Effector memory CD4-positive, alpha-beta T cell (primary cell): Measurements from ENCODE around the gene ARSG.
"Not testable (repeated sequence)": the region's sequence is repeated elsewhere in the genome, so short reads cannot be mapped to it uniquely, and the experiment has no call there.

Experiments
- DNase-seq, 3 donors: peaks; one replicate each; pipeline ENCODE4 v3.0.0-alpha.2; 2020
- H3K27ac ChIP-seq: 2 replicates; pipeline ENCODE4 v1.7.0; 2013; ENCODE audit warnings: mild to moderate bottlenecking, low read length, moderate library complexity; ENCODE audit not compliant: insufficient read depth, poor library complexity, severe bottlenecking
- H3K27me3 ChIP-seq: replicated peaks from 2 replicates; pipeline ENCODE4 v1.7.0; 2013; ENCODE audit warnings: mild to moderate bottlenecking, low read length; ENCODE audit not compliant: insufficient read depth, control insufficient read depth, poor library complexity, severe bottlenecking
- H3K36me3 ChIP-seq: 2 replicates; pipeline ENCODE4 v1.7.0; 2013; ENCODE audit warnings: mild to moderate bottlenecking, low read length, moderate library complexity; ENCODE audit not compliant: control insufficient read depth, insufficient read depth
- H3K4me1 ChIP-seq: 2 replicates; pipeline ENCODE4 v1.7.0; 2013; ENCODE audit warnings: low read length, mild to moderate bottlenecking; ENCODE audit not compliant: control insufficient read depth, insufficient read depth, poor library complexity, severe bottlenecking
- H3K4me3 ChIP-seq: 2 replicates; pipeline ENCODE4 v1.7.0; 2013; ENCODE audit warnings: low read length, low read depth, mild to moderate bottlenecking; ENCODE audit not compliant: insufficient read depth, poor library complexity, severe bottlenecking
- H3K9me3 ChIP-seq: 2 replicates; pipeline ENCODE4 v1.7.0; 2013; ENCODE audit warnings: mild to moderate bottlenecking, low read length, moderate library complexity; ENCODE audit not compliant: control insufficient read depth

Gene ARSG

DNA sequence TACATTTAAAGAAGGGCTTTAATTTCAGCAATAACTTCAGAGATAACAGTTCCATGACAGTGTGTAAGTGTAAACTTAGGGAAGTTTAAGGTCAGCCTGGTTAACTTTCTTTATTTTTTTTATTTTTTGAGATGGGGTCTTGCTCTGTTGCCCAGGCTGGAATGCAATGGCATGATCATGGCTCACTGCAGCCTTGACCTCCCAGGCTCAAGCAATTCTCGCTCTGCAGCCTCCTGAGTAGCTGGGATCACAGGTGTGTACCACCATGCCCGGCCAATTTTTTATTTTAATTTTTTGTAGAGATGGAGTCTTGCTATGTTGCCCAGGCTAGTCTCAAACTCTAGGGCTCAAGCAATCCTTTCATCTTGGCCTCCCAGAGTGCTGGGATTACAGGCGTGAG is 15.0 kb upstream of the ARSG start:
- not testable (repeated sequence) for H3K27me3 ChIP-seq, H3K27ac ChIP-seq, H3K4me1 ChIP-seq, DNase-seq, H3K4me3 ChIP-seq, H3K9me3 ChIP-seq
- H3K36me3 ChIP-seq, result peaks cover 39% of the 10 kb centered on the region

- Histone ChIP-seq H3K4me3 (no peak overlapping the region), H3K36me3 (peaks cover 30% of the 10 kb centered on the region), H3K9me3 (no peaks in the 10 kb centered on the region), H3K27me3 (no peaks in the 10 kb centered on the region), H3K27ac (no peak overlapping the region), H3K4me1 (no peaks in the 10 kb centered on the region)
- DNase-seq, result no peak
These were observed 13.5 kb upstream of the ARSG start for GRCh38 chr17:68277807-68278206.

DNA sequence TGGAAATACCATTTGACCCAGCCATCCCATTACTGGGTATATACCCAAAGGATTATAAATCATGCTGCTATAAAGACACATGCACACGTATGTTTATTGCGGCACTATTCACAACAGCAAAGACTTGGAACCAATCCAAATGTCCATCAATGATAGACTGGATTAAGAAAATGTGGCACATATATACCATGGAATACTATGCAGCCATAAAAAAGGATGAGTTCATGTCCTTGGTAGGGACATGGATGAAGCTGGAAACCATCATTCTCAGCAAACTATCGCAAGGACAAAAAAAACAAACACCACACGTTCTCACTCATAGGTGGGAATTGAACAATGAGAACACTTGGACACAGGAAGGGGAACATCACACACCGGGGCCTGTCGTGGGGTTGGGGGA is 9.3 kb upstream of the ARSG start:
- H3K27me3 ChIP-seq, H3K27ac ChIP-seq, H3K4me1 ChIP-seq, DNase-seq, H3K9me3 ChIP-seq, H3K4me3 ChIP-seq: not testable (repeated sequence)
- H3K36me3 ChIP-seq, result peaks cover 16% of the 10 kb centered on the region

- Histone ChIP-seq H3K36me3 (no peaks in the 10 kb centered on the region), H3K27me3 (no peaks in the 10 kb centered on the region), H3K4me3 (no peak overlapping the region), H3K27ac (peak overlapping the region; percentile 36), H3K9me3 (no peaks in the 10 kb centered on the region), H3K4me1 (peaks cover 18% of the 10 kb centered on the region)
- DNase-seq, result no peak
These were observed 2.9 kb upstream of the ARSG start for GRCh38 chr17:68288375-68288774.

GRCh38 chr17:68288804-68289203 is 2.5 kb upstream of the ARSG start:
- Histone ChIP-seq H3K9me3 (no peaks in the 10 kb centered on the region), H3K36me3 (no peaks in the 10 kb centered on the region), H3K4me3 (peak overlapping the region; percentile 80), H3K27ac (peak overlapping the region; percentile 36), H3K4me1 (peaks cover 18% of the 10 kb centered on the region), H3K27me3 (no peaks in the 10 kb centered on the region)
- DNase-seq, result no peak

GRCh38 chr17:68289473-68289872 is 1.8 kb upstream of the ARSG start:
- H3K4me3 ChIP-seq, result peak overlapping the region; percentile 80
- no peaks in the 10 kb centered on the region for H3K27me3 ChIP-seq
- H3K36me3 ChIP-seq, result no peaks in the 10 kb centered on the region
- H3K27ac ChIP-seq, result peak overlapping the region; percentile 96
- no peaks in the 10 kb centered on the region for H3K9me3 ChIP-seq
- peaks cover 18% of the 10 kb centered on the region for H3K4me1 ChIP-seq
- no peak for DNase-seq

DNA sequence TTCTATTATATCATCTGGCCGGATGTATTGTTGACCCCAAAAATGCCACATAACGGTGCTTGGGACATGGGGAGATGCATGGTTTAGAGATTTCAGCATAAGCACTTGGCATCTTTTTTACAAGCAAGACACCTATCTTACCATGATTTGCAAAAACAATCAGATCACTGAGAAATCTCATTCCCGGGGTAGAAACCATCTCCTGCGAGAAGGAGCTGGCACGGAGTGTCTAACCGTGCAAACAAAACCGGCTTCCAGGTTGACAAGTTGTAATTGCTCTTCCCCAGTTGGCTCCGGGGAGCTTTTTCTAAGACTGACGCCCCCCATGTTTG is 1.4 kb upstream of the ARSG start:
- Histone ChIP-seq H3K4me1 (peaks cover 20% of the 10 kb centered on the region), H3K27ac (peak overlapping the region; percentile 96), H3K36me3 (no peaks in the 10 kb centered on the region), H3K4me3 (peak overlapping the region; percentile 80), H3K9me3 (no peaks in the 10 kb centered on the region), H3K27me3 (no peaks in the 10 kb centered on the region)
- DNase-seq, result no peak

- Histone ChIP-seq H3K4me1 (peaks cover 25% of the 10 kb centered on the region), H3K36me3 (no peaks in the 10 kb centered on the region), H3K27me3 (no peaks in the 10 kb centered on the region), H3K4me3 (peak overlapping the region; percentile 80), H3K9me3 (no peaks in the 10 kb centered on the region), H3K27ac (peak overlapping the region; percentile 96)
- DNase-seq, result peak; percentile 64 to 69 (median 67)
These were observed 884 bp upstream of the ARSG start for GRCh38 chr17:68290268-68290954.

GRCh38 chr17:68291836-68292688 is 767 bp downstream of the ARSG start:
- Histone ChIP-seq H3K4me1 (peaks cover 39% of the 10 kb centered on the region), H3K27me3 (no peaks in the 10 kb centered on the region), H3K9me3 (no peaks in the 10 kb centered on the region), H3K4me3 (peak overlapping the region; percentile 80), H3K36me3 (no peaks in the 10 kb centered on the region), H3K27ac (peak overlapping the region; percentile 96)
- peak; percentile 90 to 93 (median 91) for DNase-seq

GRCh38 chr17:68292689-68293040 is 1.4 kb downstream of the ARSG start:
- H3K4me1 ChIP-seq, result peaks cover 45% of the 10 kb centered on the region
- H3K27me3 ChIP-seq, result no peaks in the 10 kb centered on the region
- DNase-seq, result no peak
- no peaks in the 10 kb centered on the region for H3K36me3 ChIP-seq
- H3K27ac ChIP-seq, result peak overlapping the region; percentile 96
- H3K9me3 ChIP-seq, result no peaks in the 10 kb centered on the region
- peak overlapping the region; percentile 80 for H3K4me3 ChIP-seq
